RWPE2 (cell line): ENCODE measurements around the gene ATAD3C.

Source experiments
- ATAC-seq: fragments of 200-7000 bp; cut with Tn5 transposase; 3 replicates; pipeline ENCODE4 v1.9.1; 2021; ENCODE audit warnings: low read depth
- DNase-seq: peaks from one replicate; pipeline ENCODE4 v3.0.0-alpha.2; 2020; ENCODE audit warnings: low spot score
- H3K27ac ChIP-seq: fragments of 450-650 bp; 2 replicates; pipeline ENCODE4 v1.5.1; 2017; ENCODE audit warnings: mild to moderate bottlenecking; ENCODE audit not compliant: poor library complexity, severe bottlenecking
- H3K27me3 ChIP-seq: fragments of 250-450 bp; sonication (Bioruptor Pico); 2 replicates; pipeline ENCODE4 v1.5.1; 2021; ENCODE audit warnings: mild to moderate bottlenecking, moderate library complexity; ENCODE audit not compliant: insufficient read depth, poor library complexity, severe bottlenecking
- H3K36me3 ChIP-seq: fragments of 250-450 bp; sonication (Bioruptor Pico); 2 replicates; pipeline ENCODE4 v1.5.1; 2020; ENCODE audit warnings: low read depth, mild to moderate bottlenecking, moderate library complexity
- H3K4me1 ChIP-seq: fragments of 250-450 bp; sonication (Bioruptor Pico); 2 replicates; pipeline ENCODE4 v1.5.1; 2021; ENCODE audit warnings: mild to moderate bottlenecking, moderate library complexity; ENCODE audit not compliant: insufficient read depth, poor library complexity, severe bottlenecking
- H3K4me3 ChIP-seq: fragments of 250-450 bp; sonication (Bioruptor Pico); 2 replicates; pipeline ENCODE4 v1.5.1; 2021; ENCODE audit warnings: mild to moderate bottlenecking, moderate library complexity; ENCODE audit not compliant: severe bottlenecking
- H3K9me3 ChIP-seq: fragments of 250-450 bp; sonication (Bioruptor Pico); 2 replicates; pipeline ENCODE4 v1.5.1; 2021; ENCODE audit warnings: mild to moderate bottlenecking, moderate library complexity; ENCODE audit not compliant: severe bottlenecking
- CTCF ChIP-seq: fragments of 450-650 bp; IDR thresholded peaks from one replicate; pipeline ENCODE4 v1.5.1; 2017; ENCODE audit warnings: mild to moderate bottlenecking, moderate library complexity; ENCODE audit not compliant: poor library complexity, severe bottlenecking

ATAD3C gene

GRCh38 chr1:1449099-1449739 lies at the start of gene ATAD3C:
ATAD3C (plus strand) TSS chr1:1449689; CDS start chr1:1450684, 995 bp downstream.
- no peak for TF ChIP-seq CTCF
- H3K27me3 ChIP-seq, result no peaks in the 10 kb centered on the region
- DNase-seq (no peak), ATAC-seq (no peak)
- H3K27ac ChIP-seq, result no peak within 1 kb of the TSS
- no peak within 1 kb of the TSS for H3K4me3 ChIP-seq
- no peaks in the 10 kb centered on the region for H3K36me3 ChIP-seq
- H3K9me3 ChIP-seq, result no peaks in the 10 kb centered on the region
- no peaks in the 10 kb centered on the region for H3K4me1 ChIP-seq

GRCh38 chr1:1399872-1400575 lies 49.5 kb upstream of the ATAD3C start:
- Histone ChIP-seq H3K27me3 (no peaks in the 10 kb centered on the region), H3K36me3 (peaks cover 64% of the 10 kb centered on the region), H3K4me3 (peak overlapping the region; percentile 73), H3K9me3 (no peaks in the 10 kb centered on the region), H3K4me1 (peaks cover 4% of the 10 kb centered on the region), H3K27ac (peak overlapping the region; percentile 66)
- DNase-seq, result no peak
- TF ChIP-seq CTCF, result peak; percentile 1
- no peak for ATAC-seq

- Histone ChIP-seq H3K36me3 (peaks cover 64% of the 10 kb centered on the region), H3K4me1 (peaks cover 6% of the 10 kb centered on the region), H3K9me3 (no peaks in the 10 kb centered on the region), H3K27me3 (no peaks in the 10 kb centered on the region), H3K4me3 (peak overlapping the region; percentile 73), H3K27ac (peak overlapping the region; percentile 66)
- no peak for TF ChIP-seq CTCF
- no peak for DNase-seq
- no peak for ATAC-seq
Observed at GRCh38 chr1:1400576-1401456, 48.7 kb upstream of the ATAD3C start.

- no peak for ATAC-seq
- peaks cover 63% of the 10 kb centered on the region for H3K36me3 ChIP-seq
- no peaks in the 10 kb centered on the region for H3K9me3 ChIP-seq
- no peak overlapping the region for H3K27ac ChIP-seq
- DNase-seq, result no peak
- H3K4me3 ChIP-seq, result no peak overlapping the region
- TF ChIP-seq CTCF, result no peak
- no peaks in the 10 kb centered on the region for H3K27me3 ChIP-seq
- peaks cover 10% of the 10 kb centered on the region for H3K4me1 ChIP-seq
Observed at GRCh38 chr1:1401457-1402010, 48.0 kb upstream of the ATAD3C start.
